Breast epithelium (tissue), 4 donors: ENCODE results near the gene WDR43. TPM values are rescaled to one million over a fixed set of nuclear protein-coding genes. Genes with fewer than 3 reads are reported as not detected.

Experiments used
- DNase-seq, 2 donors: peaks; one replicate each; pipeline ENCODE4 v3.0.0-alpha.2; 2019; ENCODE audit warnings: low spot score in 2 of 2
- H3K27ac ChIP-seq, 2 donors: fragments of 200-600 bp; sonication (generic) in 1 of 2; one replicate each; pipeline ENCODE4 v1.5.1; 2016 to 2019; ENCODE audit warnings: mild to moderate bottlenecking in 1 of 2
- H3K27me3 ChIP-seq, 2 donors: fragments of 200-600 bp; sonication (generic) in 1 of 2; one replicate each; pipeline versions ENCODE4 v1.5.1 to v1.6.0; 2017 to 2019; ENCODE audit warnings: control low read depth in 1 of 2, mild to moderate bottlenecking in 1 of 2
- H3K36me3 ChIP-seq: fragments of 200-600 bp; one replicate; pipeline ENCODE4 v1.5.1; 2019
- H3K4me1 ChIP-seq, 2 donors: fragments of 200-600 bp; sonication (generic); one replicate each; pipeline ENCODE4 v1.5.1; 2016 to 2019; ENCODE audit warnings: control low read depth in 1 of 2
- H3K4me3 ChIP-seq, 3 donors: fragments of 200-600 bp; sonication (generic); 1 replicate in 2 of 3; 2 replicates in 1 of 3; pipeline ENCODE4 v1.5.1; 2016 to 2019; ENCODE audit warnings: mild to moderate bottlenecking in 3 of 3, moderate library complexity in 2 of 3
- H3K9me3 ChIP-seq, 2 donors: fragments of 200-600 bp; sonication (generic) in 1 of 2; one replicate each; pipeline ENCODE4 v1.5.1; 2016 to 2019; ENCODE audit warnings: control low read depth in 1 of 2
- POLR2A ChIP-seq: fragments of 450-650 bp; IDR thresholded peaks from one replicate; pipeline ENCODE4 v1.6.1; 2016; ENCODE audit warnings: antibody characterized with exemption, mild to moderate bottlenecking, moderate library complexity
- POLR2AphosphoS5 ChIP-seq, 3 donors: sonication (generic); formaldehyde crosslinking; IDR thresholded peaks; one replicate each; pipeline ENCODE4 v1.6.1; 2017; ENCODE audit warnings: antibody characterized with exemption in 3 of 3
- intact Hi-C: fragments of 100-400 bp; cut with DNase I; formaldehyde crosslinking; loops from one replicate; pipeline ENCODE4 v1.15.1; 2023; ENCODE audit warnings: low total_unique reads
- total RNA-seq, 3 donors: library from RNA; depleted of rRNA; stranded (reverse); fragments of >200 nt; gene quantifications; one replicate each; pipeline ENCODE4 v1.1.0, GENCODE V29; 2016
- TF ChIP-seq, protein P1 (sequence below), 3 donors: fragments of 450-650 bp; IDR thresholded peaks; one replicate each; pipeline ENCODE4 v1.5.1; 2016 to 2017; ENCODE audit warnings: antibody characterized with exemption in 3 of 3, mild to moderate bottlenecking in 3 of 3, moderate library complexity in 3 of 3

WDR43 gene, protein sequence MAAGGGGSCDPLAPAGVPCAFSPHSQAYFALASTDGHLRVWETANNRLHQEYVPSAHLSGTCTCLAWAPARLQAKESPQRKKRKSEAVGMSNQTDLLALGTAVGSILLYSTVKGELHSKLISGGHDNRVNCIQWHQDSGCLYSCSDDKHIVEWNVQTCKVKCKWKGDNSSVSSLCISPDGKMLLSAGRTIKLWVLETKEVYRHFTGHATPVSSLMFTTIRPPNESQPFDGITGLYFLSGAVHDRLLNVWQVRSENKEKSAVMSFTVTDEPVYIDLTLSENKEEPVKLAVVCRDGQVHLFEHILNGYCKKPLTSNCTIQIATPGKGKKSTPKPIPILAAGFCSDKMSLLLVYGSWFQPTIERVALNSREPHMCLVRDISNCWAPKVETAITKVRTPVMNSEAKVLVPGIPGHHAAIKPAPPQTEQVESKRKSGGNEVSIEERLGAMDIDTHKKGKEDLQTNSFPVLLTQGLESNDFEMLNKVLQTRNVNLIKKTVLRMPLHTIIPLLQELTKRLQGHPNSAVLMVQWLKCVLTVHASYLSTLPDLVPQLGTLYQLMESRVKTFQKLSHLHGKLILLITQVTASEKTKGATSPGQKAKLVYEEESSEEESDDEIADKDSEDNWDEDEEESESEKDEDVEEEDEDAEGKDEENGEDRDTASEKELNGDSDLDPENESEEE
- total RNA-seq = 10 to 100 TPM; 55.1 to 67.8 (median 64.5) TPM

DNA sequence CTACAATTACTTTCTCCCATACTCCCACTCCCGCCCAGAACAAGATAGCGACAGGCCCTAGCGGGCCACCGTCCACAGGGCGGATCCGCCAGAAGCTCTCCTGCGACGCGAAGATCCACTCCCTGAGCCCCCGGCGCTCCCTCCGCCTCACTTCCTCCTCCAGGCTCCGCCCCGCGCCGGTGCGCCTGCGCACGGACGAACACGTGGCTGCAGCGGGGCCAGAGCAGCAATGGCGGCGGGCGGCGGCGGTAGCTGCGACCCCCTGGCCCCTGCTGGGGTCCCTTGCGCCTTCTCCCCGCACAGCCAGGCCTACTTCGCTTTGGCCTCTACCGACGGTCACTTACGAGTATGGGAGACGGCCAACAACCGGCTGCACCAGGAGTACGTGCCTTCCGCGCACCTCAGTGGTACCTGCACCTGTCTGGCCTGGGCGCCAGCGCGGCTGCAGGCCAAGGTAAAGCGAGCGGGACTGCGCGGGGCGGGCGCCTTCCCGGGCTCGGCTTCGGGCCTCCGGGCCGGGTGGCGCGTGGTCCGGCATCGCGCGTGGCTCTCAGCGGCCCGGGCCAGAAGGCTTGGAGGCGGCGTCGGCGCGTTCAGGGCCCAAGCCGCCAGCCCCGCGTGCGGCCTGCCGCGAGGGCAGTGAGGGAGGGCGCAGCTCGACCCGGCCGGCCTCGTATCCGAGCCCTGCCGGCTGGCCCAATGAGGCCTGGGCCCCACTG lies at the start of gene WDR43:
Gene WDR43, plus strand, starts transcription at position 198 of the 719 bp plus-strand sequence. Its CDS starts 32 bp downstream, at position 230.
- no peaks in the 10 kb centered on the region for H3K27me3 ChIP-seq
- H3K4me3 ChIP-seq = peak within 1 kb of the TSS; percentile 97 to 98 (median 98)
- TF ChIP-seq, protein P1, sequence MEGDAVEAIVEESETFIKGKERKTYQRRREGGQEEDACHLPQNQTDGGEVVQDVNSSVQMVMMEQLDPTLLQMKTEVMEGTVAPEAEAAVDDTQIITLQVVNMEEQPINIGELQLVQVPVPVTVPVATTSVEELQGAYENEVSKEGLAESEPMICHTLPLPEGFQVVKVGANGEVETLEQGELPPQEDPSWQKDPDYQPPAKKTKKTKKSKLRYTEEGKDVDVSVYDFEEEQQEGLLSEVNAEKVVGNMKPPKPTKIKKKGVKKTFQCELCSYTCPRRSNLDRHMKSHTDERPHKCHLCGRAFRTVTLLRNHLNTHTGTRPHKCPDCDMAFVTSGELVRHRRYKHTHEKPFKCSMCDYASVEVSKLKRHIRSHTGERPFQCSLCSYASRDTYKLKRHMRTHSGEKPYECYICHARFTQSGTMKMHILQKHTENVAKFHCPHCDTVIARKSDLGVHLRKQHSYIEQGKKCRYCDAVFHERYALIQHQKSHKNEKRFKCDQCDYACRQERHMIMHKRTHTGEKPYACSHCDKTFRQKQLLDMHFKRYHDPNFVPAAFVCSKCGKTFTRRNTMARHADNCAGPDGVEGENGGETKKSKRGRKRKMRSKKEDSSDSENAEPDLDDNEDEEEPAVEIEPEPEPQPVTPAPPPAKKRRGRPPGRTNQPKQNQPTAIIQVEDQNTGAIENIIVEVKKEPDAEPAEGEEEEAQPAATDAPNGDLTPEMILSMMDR (IDR thresholded peaks at IDR 0.05) = no peak
- peak; percentile 68 for TF ChIP-seq POLR2A
- peak; percentile 77 to 88 (median 82) for TF ChIP-seq POLR2AphosphoS5 (IDR thresholded peaks at IDR 0.05)
- intact Hi-C loops = no loop called here
- H3K36me3 ChIP-seq = no peaks in the 10 kb centered on the region
- H3K27ac ChIP-seq = peak within 1 kb of the TSS; percentile 83 to 86
- no peaks in the 10 kb centered on the region for H3K9me3 ChIP-seq
- H3K4me1 ChIP-seq = peaks cover 0 to 9% of the 10 kb centered on the region in 2 donors
- peak; percentile 96 for DNase-seq

DNA sequence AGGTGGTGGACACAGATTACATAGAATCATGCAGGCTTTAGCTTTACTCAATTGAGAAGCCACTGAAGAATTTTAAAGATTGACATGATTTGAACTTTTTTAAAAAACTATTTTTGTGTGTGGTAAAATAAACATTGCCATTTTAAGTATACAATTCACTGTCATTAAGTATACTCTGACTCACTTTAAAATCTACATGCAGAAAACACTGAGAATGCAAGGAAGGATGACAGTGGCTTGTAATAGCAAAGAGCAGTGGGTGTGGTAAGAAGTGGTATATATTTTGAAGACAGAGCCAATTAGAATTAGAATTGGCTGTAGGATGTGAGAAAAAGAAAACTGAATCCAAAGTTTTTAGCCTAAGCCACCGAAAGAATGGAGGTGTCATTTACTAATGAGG lies 39.3 kb upstream of the WDR43 start:
- intact Hi-C loops = no loop called here
- H3K36me3 ChIP-seq = peaks cover 7% of the 10 kb centered on the region

DNA sequence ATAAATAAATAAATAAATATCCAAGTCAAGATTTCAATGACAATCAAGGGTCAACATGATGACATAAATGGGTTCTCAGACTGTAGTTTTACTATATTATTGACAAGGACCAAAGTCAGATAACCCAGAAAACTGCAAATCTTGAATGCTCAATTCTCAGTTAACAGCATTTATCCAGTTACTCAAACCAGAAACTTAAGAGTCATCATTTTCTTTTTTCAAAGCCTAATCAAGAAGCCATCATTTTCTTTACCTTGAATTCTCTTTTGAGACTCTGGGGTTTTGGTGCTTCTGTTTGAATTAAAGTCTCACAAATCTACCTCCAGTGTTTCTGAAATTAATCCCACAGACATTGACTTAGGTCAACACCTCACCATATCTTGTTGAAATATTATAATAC lies 38.5 kb upstream of the WDR43 start:
- no peaks in the 10 kb centered on the region for H3K4me1 ChIP-seq
- no peak overlapping the region for H3K4me3 ChIP-seq
- TF ChIP-seq, protein P1 (IDR thresholded peaks at IDR 0.05) = no peak
- TF ChIP-seq POLR2A = no peak
- TF ChIP-seq POLR2AphosphoS5 (IDR thresholded peaks at IDR 0.05) = no peak
- DNase-seq = no peak
- intact Hi-C loops = no loop called here
- H3K36me3 ChIP-seq = no peaks in the 10 kb centered on the region
- H3K9me3 ChIP-seq = no peaks in the 10 kb centered on the region
- no peak overlapping the region for H3K27ac ChIP-seq
- no peaks in the 10 kb centered on the region for H3K27me3 ChIP-seq

More for the DNA sequence above, 39.3 kb upstream of the WDR43 start:
- Histone ChIP-seq H3K27me3 (no peaks in the 10 kb centered on the region), H3K27ac (no peak overlapping the region), H3K9me3 (no peaks in the 10 kb centered on the region), H3K4me3 (no peak overlapping the region), H3K4me1 (no peaks in the 10 kb centered on the region)
- TF ChIP-seq POLR2AphosphoS5 (IDR thresholded peaks at IDR 0.05) (no peak), POLR2A (no peak)
- TF ChIP-seq, protein P1 (IDR thresholded peaks at IDR 0.05) = no peak
- no peak for DNase-seq

DNA sequence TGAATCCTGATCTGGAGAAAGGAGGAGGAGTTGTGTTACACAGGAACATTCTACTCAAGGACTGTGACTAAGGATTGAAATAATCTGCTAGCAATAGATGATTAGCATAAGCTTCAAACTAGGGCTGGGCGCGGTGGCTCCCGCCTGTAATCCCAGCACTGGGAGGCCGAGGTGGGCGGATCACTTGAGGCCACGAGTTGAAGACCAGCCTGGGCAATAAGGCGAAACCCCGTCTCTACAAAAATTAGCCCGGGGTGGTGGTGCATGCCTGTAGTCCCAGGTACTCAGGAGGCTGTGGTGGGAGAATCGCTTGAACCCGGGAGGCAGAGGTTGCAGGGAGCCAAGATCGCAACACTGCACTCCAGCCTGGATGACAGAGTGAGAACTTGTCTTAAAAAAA lies 25.9 kb upstream of the WDR43 start:
- TF ChIP-seq POLR2A (no peak), POLR2AphosphoS5 (IDR thresholded peaks at IDR 0.05) (no peak)
- TF ChIP-seq, protein P1 (IDR thresholded peaks at IDR 0.05) = no peak
- Histone ChIP-seq H3K4me3 (peak overlapping the region in 2 of 3 donors; percentile 73 to 80), H3K36me3 (no peaks in the 10 kb centered on the region), H3K27ac (no peak overlapping the region), H3K4me1 (peaks cover 0 to 6% of the 10 kb centered on the region in 2 donors), H3K27me3 (no peaks in the 10 kb centered on the region), H3K9me3 (no peaks in the 10 kb centered on the region)
- intact Hi-C loops = no loop called here
- DNase-seq = no peak
